Stimulated activated CD4-positive, alpha-beta T cell treated with anti-CD3 and anti-CD28 coated beads, Interleukin-12 subunit alpha, Interleukin-12 subunit beta, amount 100 ng/mL, for 4 hours (primary cell): ENCODE data around the gene RNASE11.
A peak's percentile ranks its signal among the peaks of the same experiment; 100 is the strongest.
"Not testable (repeated sequence)": the region's sequence is repeated elsewhere in the genome, so short reads cannot be mapped to it uniquely, and the experiment has no call there.

Experiments
- DNase-seq: peaks from one replicate; pipeline ENCODE4 v3.0.0-alpha.2; 2020

The RNASE11 gene

DNA sequence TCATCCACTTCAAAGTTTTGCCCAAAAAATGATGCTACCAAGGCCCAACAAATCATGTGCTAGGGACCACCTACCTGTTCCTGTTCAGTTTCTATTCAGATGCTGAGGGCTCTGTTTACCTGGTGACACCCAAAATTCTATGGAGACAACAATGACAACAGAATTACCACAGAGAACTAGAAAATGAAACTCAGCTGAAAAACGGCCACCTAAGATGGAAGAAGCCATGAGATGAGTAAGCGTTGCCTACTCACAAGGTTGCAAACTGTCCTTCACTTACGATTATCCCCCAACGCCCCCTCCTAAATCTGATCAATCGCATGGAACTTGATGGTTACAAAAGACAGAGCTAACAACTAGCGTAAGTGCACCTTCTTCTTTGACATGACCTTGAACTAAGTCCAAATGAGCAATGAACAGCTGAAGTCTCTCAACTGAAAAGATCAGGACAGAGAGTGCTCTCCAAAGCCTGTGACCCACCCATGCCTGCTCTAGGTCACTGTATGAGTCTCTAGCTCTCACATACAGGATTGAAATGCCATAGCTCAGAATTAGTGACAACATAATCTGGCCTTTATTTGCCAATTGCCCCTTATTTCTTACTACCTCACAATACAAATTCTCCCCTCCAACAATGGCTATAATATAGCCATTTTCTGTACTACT is at the start of gene RNASE11:
Gene RNASE11 (minus strand): TSS at position 513 of the 666 bp plus-strand sequence.
- DNase-seq, result no peak

DNA sequence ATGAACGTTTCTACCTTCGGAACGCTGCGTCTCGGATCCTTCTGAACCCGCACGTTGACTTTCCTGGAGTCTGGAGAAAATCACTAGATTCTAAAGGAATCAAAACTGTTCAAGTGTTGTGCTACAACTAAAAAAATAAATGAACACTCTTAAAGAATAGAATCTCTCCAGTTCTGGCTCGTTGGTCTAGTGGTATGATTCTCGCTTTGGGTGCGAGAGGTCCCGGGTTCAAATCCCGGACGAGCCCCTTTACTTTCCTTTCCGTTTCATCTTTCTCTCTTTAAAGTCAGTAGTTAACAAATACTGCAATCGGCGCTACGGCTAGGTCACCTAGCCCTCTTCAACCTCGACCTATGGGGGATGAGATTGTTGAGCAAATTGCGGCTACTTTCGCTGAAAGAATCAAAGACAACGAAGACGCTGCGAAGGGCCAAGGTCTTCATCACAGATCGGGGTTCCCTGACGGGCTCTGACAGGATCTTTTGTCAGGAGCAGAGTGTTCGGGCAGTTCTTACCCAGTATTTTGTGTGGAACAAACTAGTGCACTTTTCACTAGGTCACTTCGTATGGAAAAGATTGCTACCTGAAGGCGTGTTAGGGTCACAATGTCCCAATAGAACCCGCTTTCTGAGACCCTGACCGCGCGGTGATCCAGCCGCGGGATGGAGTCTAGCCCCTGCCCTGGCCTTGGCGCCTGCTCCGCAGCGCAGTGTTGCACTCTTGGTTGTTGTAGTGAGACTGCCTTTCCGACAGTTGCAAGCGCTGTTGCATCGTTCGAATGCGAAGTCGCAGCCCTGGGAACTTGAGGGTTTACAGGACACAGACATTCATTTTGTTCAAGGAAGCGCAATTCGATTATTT is 45.3 kb upstream of the RNASE11 start:
- peak; percentile 63 for DNase-seq

DNA sequence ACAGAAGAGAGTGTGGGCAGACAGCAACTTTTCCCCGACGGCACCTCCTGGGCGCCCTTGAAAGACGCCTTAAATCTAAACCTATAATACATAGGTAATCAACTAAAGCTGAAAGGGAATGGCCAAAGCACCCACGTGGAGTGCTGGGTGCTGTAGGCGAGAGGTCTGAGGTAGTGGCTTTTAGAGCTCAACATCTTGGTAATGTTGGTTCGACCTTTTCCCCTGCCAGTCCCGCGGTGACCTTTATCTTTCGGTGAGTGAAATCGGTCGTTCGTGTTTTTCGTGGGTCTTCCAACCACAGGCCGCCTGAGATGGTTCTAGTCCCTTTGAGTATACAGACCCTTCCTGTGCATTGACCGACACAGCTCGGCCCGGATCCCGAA is 44.6 kb upstream of the RNASE11 start:
- no peak for DNase-seq

DNA sequence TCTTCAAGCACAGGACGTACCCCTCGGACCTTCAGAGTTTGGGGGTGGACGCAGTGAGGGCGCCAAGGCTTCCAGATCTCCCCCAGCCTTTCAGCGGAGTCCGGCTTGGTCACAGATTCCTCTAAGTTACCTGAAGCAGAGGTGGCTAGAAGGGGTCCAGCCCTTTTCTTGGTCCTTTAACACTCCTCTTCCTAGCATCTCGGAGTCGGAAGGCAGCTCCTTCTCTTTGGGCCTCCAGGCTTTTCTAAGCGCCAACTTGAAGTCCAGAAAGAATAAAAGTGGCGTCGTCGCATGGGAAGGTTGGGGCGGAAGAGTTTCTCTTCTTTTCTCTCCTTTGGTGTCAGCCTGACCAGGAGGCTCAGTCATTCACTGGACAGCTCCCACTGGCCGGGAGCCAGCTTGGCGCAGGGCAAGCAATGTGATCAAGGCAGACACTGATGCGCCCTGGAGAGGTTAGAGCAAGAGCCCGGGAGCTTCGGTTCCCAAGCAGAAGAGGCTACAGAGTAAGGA is 44.1 kb upstream of the RNASE11 start:
- no peak for DNase-seq

DNA sequence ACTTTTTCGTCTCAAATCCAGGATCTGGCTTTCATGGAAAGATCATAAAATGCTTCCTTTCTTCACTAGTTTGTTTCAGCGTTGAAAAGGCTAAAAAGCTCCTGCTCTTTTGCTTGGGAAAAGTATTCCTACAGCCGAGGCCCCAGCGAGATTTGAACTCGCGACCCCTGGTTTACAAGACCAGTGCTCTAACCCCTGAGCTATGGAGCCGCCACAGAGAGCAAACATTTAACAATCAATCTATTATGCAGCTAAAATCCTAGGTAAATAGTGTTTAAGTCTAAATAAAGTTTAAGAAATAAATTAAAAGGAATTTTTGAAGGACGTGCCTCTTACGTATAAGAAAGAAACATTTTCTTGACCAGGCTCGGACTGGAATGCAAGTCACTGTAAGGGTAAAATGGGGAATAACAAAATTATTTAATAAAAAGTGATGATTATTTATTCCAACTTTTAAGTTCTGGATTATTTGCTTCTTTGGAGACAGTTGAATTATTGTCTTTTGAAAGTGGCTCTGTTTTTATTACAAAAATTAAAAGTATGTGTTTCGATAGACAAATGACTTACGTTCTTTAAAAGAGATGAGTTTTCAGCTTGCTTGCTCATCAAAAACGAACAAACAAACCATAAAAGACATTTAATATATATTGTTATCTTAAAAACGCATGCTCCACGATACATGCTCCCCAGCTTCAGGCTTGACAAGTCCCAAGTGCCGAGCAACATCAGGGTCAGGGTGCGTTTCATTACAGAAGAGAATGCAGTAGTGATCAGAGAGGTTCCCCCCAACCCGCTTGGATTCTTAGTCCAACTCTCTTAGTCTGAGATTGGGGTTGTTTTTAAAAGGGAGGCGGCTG is 43.5 kb upstream of the RNASE11 start:
- peak; percentile 57 for DNase-seq

DNA sequence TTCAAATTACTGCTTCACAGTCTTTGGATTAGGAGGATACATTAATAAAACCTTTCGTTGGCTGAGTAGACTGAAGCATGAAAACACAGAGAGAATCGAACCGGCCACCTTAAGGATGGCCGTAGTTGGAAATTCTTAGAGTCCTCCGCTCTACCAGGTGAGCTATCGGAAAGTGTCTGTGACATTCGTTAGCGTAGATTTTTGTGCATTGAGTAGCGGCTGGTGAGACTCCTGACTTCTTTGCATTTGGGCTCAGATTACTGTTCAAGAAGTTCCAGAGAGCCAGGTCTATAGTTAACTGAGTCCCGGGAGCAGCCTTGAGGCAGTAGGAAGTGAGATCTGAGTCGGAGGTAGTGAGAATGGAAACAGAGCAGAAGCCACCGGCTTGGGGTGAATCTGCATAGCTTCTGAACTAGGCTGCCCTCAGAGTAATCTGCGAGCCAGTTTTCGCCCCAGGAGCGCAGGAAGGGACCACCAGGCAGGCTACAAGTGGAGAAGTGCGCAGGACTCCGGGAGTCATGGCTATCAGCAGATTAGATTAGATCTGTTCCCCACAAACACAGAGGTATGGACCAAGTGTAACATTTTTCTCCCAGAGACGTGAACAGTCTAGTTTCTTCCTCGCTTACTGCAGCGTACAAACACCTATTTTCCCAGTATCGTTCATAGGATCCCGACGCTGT is 42.7 kb upstream of the RNASE11 start:
- DNase-seq, result no peak

DNA sequence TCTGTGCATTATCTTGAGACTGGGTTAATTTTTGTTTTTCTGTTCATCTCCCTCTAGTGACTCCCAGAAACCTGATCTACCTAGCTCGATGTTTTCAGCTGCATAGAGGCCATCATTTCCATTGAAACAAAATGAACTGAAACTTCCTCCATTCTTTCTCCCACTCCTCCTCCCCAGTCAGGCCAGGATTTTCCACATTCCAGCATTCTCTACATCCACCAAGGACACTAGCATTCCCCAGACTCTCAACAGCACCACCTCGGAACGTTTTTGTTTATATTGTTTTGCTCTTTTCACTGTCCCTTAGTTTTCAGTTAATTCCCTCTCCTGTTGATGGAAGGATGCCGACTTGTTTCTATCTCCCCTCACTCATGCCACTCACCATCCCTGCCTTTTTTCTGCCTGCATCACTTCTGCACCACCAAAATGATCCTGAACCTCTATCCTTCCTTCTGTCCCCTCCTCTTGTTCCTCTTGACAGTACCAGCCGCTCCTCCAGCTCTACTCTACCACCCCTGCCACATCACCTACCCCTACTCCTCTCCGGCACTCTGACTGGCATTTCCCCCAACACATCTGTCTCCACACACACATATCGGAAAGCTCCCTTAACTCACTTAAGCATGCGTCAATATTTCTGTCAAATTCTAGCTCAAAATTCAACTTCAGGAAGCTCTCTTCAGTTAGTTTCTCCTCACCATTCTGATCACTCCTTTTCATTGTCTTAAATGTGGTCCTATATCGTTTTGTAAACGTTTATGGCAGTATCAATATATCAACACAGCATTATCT is 40.5 kb upstream of the RNASE11 start:
- DNase-seq, result no peak

DNA sequence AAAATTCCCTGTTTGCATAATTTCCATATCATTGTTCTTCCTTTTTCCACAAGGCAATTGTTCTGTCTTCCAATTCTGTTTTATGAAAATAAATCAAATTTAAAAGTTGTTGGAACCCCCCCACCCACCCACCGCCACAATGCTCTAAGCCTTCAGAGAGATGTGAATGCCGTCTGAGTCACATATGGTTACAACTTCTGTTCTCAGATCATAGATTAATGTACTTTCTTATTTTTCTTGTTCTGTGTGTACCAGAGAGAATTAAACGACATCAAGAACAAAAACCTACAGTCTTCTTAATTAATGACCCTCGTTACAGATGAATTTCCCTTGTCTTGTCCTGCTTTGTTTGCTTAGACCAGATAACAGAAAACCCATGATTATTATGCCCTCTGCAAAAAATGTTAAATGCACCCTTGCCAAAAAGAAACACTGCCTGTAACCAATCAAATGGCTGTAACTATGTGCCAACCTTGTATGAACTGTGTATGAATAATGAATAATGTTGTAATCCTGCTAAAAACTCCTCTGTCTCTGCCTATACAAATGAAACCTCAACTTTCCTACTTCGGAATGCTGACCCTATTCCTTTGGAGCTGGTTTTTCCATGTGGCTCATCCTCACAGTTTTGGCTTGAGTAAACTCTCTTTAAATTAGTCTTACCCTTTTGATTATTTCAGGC is 39.7 kb upstream of the RNASE11 start:
- DNase-seq, result no peak

DNA sequence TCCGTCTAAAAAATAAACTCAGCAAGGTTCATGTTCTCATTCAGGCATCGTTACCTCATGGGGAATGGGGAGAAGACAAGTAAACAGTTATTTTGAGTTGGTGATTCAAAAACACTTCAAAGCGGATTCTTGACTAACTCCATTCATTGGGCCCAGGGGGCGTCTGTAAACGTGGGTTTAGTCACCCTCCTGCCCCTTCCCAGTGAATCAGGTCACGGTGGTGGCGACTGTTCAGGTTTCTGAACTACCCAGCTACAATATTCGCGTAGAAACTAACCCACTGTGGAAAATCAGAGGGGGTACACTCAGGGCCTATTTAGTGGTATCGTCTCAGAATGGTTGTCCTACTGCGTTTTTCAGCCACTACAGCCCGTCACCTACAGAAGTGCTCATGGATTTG is 38.5 kb upstream of the RNASE11 start:
- no peak for DNase-seq

DNA sequence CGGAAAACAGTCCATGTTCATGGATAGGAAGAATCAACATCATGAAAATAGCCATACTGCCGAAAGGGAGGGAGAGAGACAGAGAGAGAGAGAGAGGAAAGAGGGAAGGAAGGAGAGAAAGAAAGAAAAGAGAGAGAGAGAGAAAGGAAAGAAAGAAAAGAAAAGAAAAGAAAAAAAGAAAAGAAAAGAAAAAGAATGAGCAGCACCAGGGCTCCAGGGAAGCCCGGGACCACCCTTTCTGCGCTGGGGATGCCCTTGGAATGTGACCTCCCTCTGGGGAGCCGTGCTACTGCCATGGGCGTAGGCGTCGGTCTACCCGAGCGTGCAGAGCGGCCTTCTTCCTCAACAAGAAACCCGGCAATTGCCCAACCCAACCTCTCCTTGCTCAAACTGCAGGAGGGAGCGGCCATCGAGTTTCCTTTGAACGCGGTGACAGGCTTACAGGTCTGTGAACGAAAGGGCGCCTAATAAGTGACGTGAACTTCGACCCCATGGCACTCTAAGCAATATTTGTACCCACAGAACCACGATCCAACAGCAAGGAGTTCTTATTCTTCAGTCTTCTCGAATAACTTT is 36.8 kb upstream of the RNASE11 start:
- DNase-seq, result no peak

DNA sequence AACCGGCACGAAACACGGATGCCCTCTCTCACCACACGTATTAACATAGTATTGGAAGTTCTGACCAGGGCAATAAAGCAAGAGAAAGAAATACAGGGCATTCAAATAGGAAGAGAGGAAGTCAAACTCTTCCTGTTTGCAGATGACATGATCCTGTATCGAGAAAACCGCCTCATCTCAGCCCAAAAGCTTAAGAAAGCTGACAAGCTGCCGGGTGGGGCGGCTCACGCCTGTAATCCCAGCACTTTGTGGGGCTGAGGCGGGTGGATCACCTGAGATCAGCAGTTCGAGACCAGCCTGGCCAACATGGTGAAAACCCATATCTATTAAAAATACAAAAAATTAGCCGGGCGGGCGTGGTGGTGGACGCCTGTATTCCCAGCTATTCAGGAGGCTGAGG is 36.0 kb upstream of the RNASE11 start:
- DNase-seq, result no peak

DNA sequence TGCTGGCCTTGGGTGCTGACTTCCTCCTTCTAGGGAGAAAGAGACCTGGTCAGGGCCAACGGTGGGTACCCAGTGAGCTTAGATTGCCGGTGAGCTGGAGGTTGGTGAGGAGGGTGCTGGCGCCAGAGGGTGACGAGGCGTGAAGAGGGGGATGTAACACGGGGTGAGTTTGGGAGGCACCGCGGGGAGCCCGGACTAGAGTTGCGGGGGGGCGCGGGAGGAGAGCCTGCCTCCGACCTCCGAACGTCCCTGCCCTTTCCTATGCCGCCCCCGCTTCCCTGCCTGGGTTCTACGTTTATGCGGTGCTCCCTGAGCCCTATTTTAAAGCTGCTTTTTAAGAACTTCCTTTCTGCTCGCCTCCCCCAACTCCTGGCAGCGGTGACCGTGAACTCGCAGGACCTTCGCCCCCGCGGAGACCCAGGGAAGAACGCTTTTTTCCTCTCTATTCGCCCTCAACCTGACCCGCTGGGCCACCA is 35.1 kb upstream of the RNASE11 start:
- no peak for DNase-seq

DNA sequence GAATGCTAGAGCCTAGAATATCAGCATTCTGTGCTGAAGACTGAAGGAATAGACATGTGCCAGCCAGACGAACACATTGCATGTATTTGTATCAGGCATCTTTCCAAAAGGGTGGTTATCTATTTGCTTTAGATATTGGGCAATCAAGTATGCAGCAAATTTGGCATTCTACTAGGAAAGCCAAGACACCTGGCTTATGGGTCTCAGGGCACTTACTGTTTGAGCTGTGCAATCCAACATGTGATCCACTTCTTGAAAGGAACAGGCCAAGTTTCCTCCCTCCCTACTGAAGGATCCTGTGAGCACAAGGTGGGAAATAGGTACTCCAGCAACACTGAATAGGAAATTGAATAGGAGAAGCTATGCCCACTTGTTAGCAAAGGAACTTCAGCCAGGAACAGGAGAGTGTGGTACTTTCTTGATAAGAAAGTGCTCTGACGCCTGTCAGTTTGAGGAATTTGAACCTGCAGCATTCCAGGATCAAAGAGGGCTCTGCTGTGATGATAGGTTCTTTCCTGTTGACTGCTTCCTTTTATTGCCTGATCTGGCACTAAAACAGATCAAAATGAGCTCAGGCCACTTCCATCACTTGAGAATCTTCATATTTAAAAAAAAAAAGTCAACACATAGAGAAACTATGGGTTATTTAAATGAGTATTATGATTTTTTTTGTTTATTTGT is 33.1 kb upstream of the RNASE11 start:
- DNase-seq, result no peak

DNA sequence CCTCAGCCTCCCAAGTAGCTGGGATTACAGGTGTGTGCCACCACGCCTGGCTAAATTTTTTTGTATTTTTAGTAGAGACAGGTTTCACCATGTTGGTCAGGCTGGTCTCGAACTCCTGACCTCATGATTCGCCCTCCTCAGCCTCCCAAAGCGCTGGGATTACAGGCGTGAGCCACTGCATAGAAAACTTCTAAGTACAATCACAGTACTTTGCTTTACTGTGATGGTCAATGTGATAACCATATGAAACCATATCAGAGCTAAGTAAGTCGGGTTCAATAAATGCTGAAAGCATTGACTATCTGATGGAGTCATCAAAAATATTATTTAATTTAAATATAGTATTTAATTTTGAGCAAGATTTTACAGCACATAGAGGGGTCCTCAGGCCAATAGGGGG is 31.9 kb upstream of the RNASE11 start:
- not testable (repeated sequence) for DNase-seq

DNA sequence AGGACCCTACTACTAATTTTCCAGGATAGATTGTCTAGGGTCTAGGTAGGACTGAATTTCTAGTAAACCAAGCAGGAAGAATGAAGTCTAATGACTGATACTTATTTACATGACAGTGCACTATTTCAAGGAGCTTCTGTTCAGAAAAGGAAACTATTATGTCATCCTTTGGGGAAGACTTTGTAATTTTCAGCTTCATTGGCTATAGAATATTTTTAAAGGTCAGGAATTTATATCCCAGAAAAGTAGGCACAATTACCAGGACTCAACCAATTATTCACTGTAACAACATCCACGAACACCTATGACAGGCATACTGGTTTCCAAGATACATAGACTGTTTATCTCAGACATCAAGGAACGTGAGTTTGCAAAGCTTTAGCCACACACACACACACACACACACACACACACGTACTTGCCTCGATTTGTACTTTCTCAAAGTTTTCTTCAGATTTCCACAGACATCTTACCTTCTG is 30.5 kb upstream of the RNASE11 start:
- DNase-seq, result no peak

DNA sequence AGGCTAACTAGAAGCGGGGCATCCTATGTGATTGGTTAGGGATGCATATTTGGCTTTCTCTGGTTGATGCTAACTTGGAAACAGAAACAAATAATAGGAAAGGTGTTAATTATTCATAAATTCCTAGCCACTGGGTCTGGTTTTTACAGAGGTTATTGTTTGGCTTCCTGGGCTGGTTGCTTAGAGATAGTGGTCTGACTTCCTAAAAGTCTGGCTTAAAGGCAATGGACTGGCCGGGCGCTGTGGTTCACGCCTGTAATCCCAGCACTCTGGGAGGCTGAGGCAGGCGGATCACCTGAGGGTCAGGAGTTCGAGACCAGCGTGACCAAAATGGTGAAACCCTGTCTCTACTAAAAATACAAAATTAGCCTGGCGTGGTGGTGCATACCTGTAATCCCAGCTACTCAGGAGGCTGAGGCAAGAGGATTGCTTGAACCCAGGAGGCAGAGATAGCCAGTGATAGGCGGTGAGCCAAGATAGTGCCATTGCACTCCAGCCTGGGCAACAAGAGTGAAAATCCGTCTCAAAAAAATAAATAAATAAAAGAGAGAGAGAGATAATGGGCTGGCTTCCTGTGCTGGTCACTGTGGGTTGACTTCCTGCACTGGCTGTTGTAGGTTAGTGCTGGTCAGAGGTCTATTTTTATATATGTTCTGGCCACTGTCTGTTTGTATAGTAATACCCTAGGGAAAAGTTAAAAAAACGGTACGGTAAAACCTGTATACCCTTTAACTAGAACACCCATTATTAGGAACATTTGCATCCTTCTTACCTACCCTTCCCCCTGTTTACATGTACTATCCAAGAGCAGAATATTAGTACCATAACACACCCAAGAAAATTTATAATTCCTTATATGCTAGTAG is 29.6 kb upstream of the RNASE11 start:
- DNase-seq, result no peak

DNA sequence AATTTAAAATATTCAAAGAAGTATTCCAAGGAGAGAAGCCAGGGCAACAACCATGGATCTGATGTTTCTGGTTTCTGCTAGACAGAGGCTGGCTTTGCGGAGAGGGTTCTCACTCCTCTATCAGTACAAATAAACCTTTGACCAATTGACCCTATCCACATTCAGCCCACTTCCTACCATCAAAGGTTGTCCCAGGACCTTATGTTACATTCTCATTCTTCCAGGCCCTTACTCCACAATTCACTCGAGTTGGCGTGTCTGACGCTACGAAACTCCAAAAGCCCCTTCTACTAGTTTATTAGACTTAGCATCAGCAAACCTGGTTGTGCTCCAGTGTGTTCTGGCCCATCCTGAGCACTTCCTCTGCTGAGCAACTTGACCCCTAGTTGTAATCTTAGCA is 28.2 kb upstream of the RNASE11 start:
- DNase-seq, result no peak

DNA sequence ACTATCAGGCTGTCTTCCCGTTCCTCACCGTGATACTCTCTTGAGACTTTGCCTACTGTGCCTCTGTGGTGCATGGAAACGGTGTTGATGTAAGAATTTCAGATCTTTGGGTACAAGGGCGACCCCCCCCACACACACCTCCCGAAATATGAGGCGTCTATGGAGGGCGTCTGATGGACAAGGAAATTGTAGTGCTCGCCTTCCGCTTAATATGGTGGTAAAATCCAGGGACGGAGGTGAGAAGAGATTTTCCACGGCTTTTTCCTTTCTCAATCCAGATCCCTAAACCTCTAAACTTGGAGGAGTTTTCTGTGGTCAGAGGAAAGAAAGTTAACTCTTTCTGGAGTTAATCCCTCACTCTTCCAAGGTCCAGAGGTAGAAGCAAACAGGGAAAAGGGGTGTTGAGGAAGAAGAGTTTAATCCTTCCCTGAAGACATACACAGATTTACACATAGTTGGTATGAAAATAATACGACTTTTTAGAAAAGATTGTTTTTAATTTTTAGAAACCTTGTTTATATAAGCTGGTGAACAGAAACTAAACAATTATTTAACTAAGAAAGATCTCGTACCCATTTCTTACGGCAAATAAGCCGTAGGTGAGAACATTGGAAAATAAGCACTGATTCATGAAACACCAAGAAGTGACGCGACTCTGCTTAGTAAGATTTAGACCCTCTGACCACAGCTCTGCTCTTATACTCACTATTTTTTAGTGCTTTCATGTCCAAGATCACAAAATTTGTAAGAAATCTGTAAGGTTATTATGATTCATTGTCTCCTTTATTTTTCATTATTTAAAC is 26.4 kb upstream of the RNASE11 start:
- no peak for DNase-seq
